ENCODE results near the gene CACFD1.

- TF ChIP-seq CTCF (IDR thresholded peaks at IDR 0.05) (no peak), POLR2A (IDR thresholded peaks at IDR 0.05) (no peak), POLR2AphosphoS5 (IDR thresholded peaks at IDR 0.05) (no peak)
Measured at GRCh38 chr9:133474215-133474614, 14.4 kb downstream of the CACFD1 start.
